K562 (cell line): ENCODE measurements around the gene RAI1. TPM values are rescaled to one million over a fixed set of nuclear protein-coding genes. Genes with fewer than 3 reads are reported as not detected.

Experiments used
- ATAC-seq: fragments of 200-7000 bp; cut with Tn5 transposase; 3 replicates; pipeline ENCODE4 v1.9.1; 2020; ENCODE audit warnings: moderate library complexity
- BruUV-seq: library from RNA; stranded (reverse); fragments of 400-500 nt; replicated peaks from 2 replicates; lab custom pipeline; 2021; lab: Mats Ljungman, UMichigan
- CTCF ChIA-PET: fragments of 300-600 bp; formaldehyde crosslinking; extraction: SDS; loops from one replicate; lab custom pipeline; 2021; ENCODE audit warnings: low intra/inter-chr PET ratio; lab: Yijun Ruan, JAX
- POLR2A ChIA-PET: fragments of 300-600, 350-650 bp; sonication (Branson Sonifier 250); formaldehyde crosslinking; extraction: SDS; loops from one replicate; lab custom pipeline; 2021; ENCODE audit warnings: antibody characterized with exemption, inconsistent platforms; lab: Yijun Ruan, JAX
- DNase-seq, 4 experiments: peaks; one replicate each; pipeline versions ENCODE4 v3.0.0 to v3.0.0-alpha.2; 2011 to 2018; ENCODE audit warnings: low spot score in 3 of 4, mixed read lengths in 3 of 4; ENCODE audit errors: extremely low read depth in 1 of 4
- FAIRE-seq: peaks from 2 replicates; lab custom pipeline; 2011; peaks lifted over from hg19 to GRCh38; lab: Jason Lieb, UNC
- H2AFZ ChIP-seq: 2 replicates; pipeline ENCODE4 v1.6.0; 2011; ENCODE audit warnings: low read depth, low read length, control low read depth, inconsistent platforms
- H3K27ac ChIP-seq: fragments of 200-600 bp; 3 replicates; pipeline ENCODE4 v1.8.0; 2011; ENCODE audit warnings: low read depth, mild to moderate bottlenecking, control low read depth, inconsistent platforms, low read length, moderate library complexity, mixed read lengths; ENCODE audit errors: extremely low read depth
- H3K27me3 ChIP-seq, 2 experiments: fragments of 300-600 bp in 1 of 2; 2 replicates in 1 of 2; 3 replicates in 1 of 2; pipeline versions ENCODE4 v1.6.0 to v1.8.0; 2011; ENCODE audit warnings: inconsistent platforms in 2 of 2, low read length in 2 of 2, mild to moderate bottlenecking in 1 of 2, mixed read lengths in 1 of 2, moderate library complexity in 1 of 2; ENCODE audit not compliant: control insufficient read depth in 2 of 2, insufficient read depth in 2 of 2
- H3K36me3 ChIP-seq: fragments of 300-600 bp; 3 replicates; pipeline ENCODE4 v1.8.0; 2011; ENCODE audit warnings: mild to moderate bottlenecking, low read length, inconsistent platforms; ENCODE audit not compliant: control insufficient read depth, insufficient read depth
- H3K4me1 ChIP-seq, 2 experiments: fragments of 200-600 bp in 1 of 2; replicated peaks in 1 of 2; 2 replicates in 1 of 2; 3 replicates in 1 of 2; pipeline versions ENCODE4 v1.5.1 to v1.8.0; 2011; ENCODE audit warnings: inconsistent platforms in 2 of 2, low read length in 2 of 2, mild to moderate bottlenecking in 1 of 2, mixed read lengths in 1 of 2, moderate library complexity in 1 of 2; ENCODE audit not compliant: control insufficient read depth in 2 of 2, insufficient read depth in 2 of 2
- H3K4me2 ChIP-seq: 2 replicates; pipeline ENCODE4 v1.6.1; 2011; ENCODE audit warnings: low read length, control low read depth, inconsistent platforms, mixed read lengths; ENCODE audit not compliant: insufficient read depth
- H3K4me3 ChIP-seq: fragments of 200-600 bp; sonication (generic), shearing (Covaris generic); 2 replicates; pipeline ENCODE4 v1.5.1; 2016; ENCODE audit warnings: control low read depth, inconsistent platforms
- H3K79me2 ChIP-seq: fragments of 200-600 bp; 3 replicates; pipeline ENCODE4 v1.8.0; 2011; ENCODE audit warnings: low read length, inconsistent platforms; ENCODE audit not compliant: control insufficient read depth, insufficient read depth
- H3K9ac ChIP-seq, 2 experiments: 2 replicates each; pipeline versions ENCODE4 v1.6.0 to v1.6.1; 2011; ENCODE audit warnings: low read depth in 2 of 2, low read length in 2 of 2, control low read depth in 1 of 2, inconsistent platforms in 1 of 2, mild to moderate bottlenecking in 1 of 2, mixed read lengths in 1 of 2; ENCODE audit not compliant: insufficient read depth in 1 of 2
- H3K9me1 ChIP-seq: one replicate; pipeline ENCODE4 v1.6.0; 2011; ENCODE audit warnings: inconsistent platforms, mild to moderate bottlenecking, low read length, moderate library complexity; ENCODE audit not compliant: control insufficient read depth, insufficient read depth
- H3K9me3 ChIP-seq: replicated peaks from 2 replicates; pipeline ENCODE4 v1.5.1; 2011; ENCODE audit warnings: low read depth, low read length, inconsistent platforms; ENCODE audit not compliant: control insufficient read depth, insufficient read depth
- H4K20me1 ChIP-seq: replicated peaks from 2 replicates; pipeline ENCODE4 v1.6.1; 2011; ENCODE audit warnings: low read length, inconsistent platforms, mixed read lengths; ENCODE audit not compliant: control insufficient read depth, insufficient read depth
- GTF2E2 ChIP-seq: fragments of 200-800 bp; sonication (Bioruptor generic); IDR thresholded peaks from 2 replicates; pipeline ENCODE4 v1.6.1; 2016; ENCODE audit warnings: missing genetic modification characterization, missing compliant biosample characterization
- PHB ChIP-seq: fragments of 250-450 bp; sonication (Bioruptor Pico); IDR thresholded peaks from 2 replicates; pipeline ENCODE4 v1.5.0; 2021
- RUNX1 ChIP-seq: sonication (generic); IDR thresholded peaks from 2 replicates; pipeline ENCODE4 v1.6.1; 2016; ENCODE audit warnings: antibody characterized with exemption, low read depth
- SAFB ChIP-seq: fragments of 200-400 bp; formaldehyde crosslinking; IDR thresholded peaks from 2 replicates; pipeline ENCODE4 v1.6.1; 2017; ENCODE audit warnings: low read depth, low read length, borderline replicate concordance
- SIX5 ChIP-seq, 2 experiments: IDR thresholded peaks; 2 replicates each; pipeline ENCODE4 v1.6.1; 2011; ENCODE audit warnings: low read length in 2 of 2, borderline replicate concordance in 1 of 2, low read depth in 1 of 2, mild to moderate bottlenecking in 1 of 2, moderate library complexity in 1 of 2; ENCODE audit not compliant: insufficient read depth in 1 of 2
- SRSF1 ChIP-seq: fragments of 200-400 bp; formaldehyde crosslinking; IDR thresholded peaks from 2 replicates; pipeline ENCODE4 v1.6.1; 2017; ENCODE audit warnings: mild to moderate bottlenecking, low read depth, low read length, moderate library complexity
- YY1 ChIP-seq, 3 experiments: IDR thresholded peaks; 2 replicates each; pipeline ENCODE4 v1.6.1; 2011; ENCODE audit warnings: low read length in 2 of 3, mild to moderate bottlenecking in 2 of 3, moderate library complexity in 2 of 3, borderline replicate concordance in 1 of 3, control low read depth in 1 of 3, low read depth in 1 of 3; ENCODE audit not compliant: insufficient read depth in 3 of 3, insufficient replicate concordance in 2 of 3, control insufficient read depth in 1 of 3, insufficient read length in 1 of 3; ENCODE audit errors: extremely low read depth in 1 of 3
- ZNF785 ChIP-seq: fragments of 250-450 bp; sonication (Bioruptor Pico); IDR thresholded peaks from 2 replicates; pipeline ENCODE4 v1.4.0; 2020; ENCODE audit warnings: mild to moderate bottlenecking
- ZSCAN32 ChIP-seq: fragments of 450-650 bp; formaldehyde crosslinking; IDR thresholded peaks from 2 replicates; pipeline ENCODE4 v1.4.0; 2020; ENCODE audit warnings: mild to moderate bottlenecking, moderate library complexity
- WGBS: fragments of 100-300 bp; shearing (Covaris generic); methylation state at CpG from one replicate; pipeline ENCODE4 v1.1.6; 2016; ENCODE audit warnings: low coverage, mixed read lengths; ENCODE audit not compliant: insufficient coverage; ENCODE audit errors: missing lambda C conversion rate; 5-methylcytosine and 5-hydroxymethylcytosine counted together
- in situ Hi-C: fragments of 300-500 bp; cut with MboI; formaldehyde crosslinking; loops from 4 replicates; pipeline ENCODE4 v1.15.0; 2018; ENCODE audit warnings: inconsistent platforms, mixed read lengths
- intact Hi-C: fragments of 100-400 bp; cut with micrococcal nuclease; formaldehyde crosslinking; loops from 2 replicates; pipeline ENCODE4 v1.14.2; 2022
- polyA plus RNA-seq, 8 experiments: library from polyadenylated mRNA; depleted of rRNA in 4 of 8; stranded (reverse) in 5 of 8; unstranded in 3 of 8; fragments of >200 nt; fragmentation: Nextera tagmentation in 2 of 8; fragmentation: Illumina TruSeq in 1 of 8; extraction: Ambion mirVana in 2 of 8; extraction: Trizol in 1 of 8; gene quantifications; 2 replicates each; pipeline versions ENCODE4 v1.2.1 to v1.2.3, GENCODE V29; 2011 to 2014; ENCODE audit warnings: inconsistent platforms in 1 of 8, missing spikeins in 1 of 8
- total RNA-seq, 7 experiments: library from RNA; depleted of rRNA in 6 of 7; stranded (reverse); fragments of >200 nt in 6 of 7; fragmentation: Illumina TruSeq in 2 of 7; extraction: Trizol in 2 of 7; gene quantifications; 2 replicates each; pipeline versions ENCODE4 v1.2.1 to v1.2.3, GENCODE V29; 2011 to 2021; ENCODE audit warnings: low replicate concordance in 1 of 7
- TF ChIP-seq, protein P1 (sequence below), 2 experiments: fragments of 450-650 bp in 1 of 2; IDR thresholded peaks; 2 replicates each; pipeline ENCODE4 v1.6.1; 2011 to 2017; ENCODE audit warnings: low read depth in 2 of 2, antibody characterized with exemption in 1 of 2, borderline replicate concordance in 1 of 2, low read length in 1 of 2, mild to moderate bottlenecking in 1 of 2, mixed read lengths in 1 of 2; ENCODE audit not compliant: control insufficient read depth in 1 of 2

The RAI1 gene
- total and polyA plus RNA-seq, 9 of the 15 experiments (the other 6 are each of a cell fraction or from before 2014, with no cell fraction given): 0.68 to 19.9 (median 5.5) TPM

DNA sequence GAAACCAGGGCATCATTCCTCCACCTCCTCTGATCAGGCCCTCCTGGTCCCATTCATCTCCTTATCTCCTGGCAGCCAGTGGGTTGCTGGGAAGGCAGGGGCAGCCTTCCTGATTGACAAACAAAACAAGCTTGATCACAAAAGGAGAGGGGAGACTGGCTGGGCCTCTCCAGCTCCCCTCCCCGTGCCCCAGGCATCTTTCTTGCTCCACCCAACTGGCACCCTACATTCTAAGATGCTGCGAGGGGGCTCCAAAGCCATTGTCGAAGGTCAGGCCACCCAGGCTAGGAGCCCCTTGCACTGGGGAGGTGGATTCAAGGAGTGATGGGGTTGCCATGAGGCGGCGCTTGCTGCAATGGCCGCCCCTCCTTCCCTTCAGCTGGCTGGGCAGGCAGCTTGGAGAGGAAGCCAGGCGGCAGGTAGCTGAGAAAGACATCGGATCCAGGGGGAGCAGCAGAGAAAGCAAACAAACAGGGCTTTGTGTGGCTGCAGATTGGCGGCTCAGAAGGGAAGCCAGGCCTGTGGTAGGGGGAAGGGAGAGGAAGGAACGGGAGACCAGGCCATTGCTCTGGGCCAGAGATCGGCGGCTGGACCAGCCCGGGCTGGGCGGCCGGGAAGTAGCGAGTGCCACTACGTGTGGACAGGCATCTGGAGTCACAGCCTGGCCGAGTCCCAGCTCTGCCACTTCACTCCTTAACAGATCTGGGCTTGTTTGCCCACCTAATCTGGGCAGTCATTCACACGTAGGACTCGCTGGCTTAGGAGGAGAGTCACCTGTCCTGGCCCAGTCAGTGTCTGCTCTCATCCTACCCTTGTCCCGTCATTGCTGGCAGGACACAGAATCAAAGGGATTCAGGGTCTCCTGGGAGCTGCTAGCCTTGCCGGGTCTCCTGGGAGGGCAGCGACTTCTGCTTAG is 12.3 kb downstream of the RAI1 start:
- Histone ChIP-seq H3K27ac (peak overlapping the region; percentile 84), H3K27me3 (no peaks in the 10 kb centered on the region), H3K36me3 (peaks cover 4% of the 10 kb centered on the region; the same call in 1 of the 3 replicates), H3K9me3 (no peaks in the 10 kb centered on the region), H3K9me1 (no peaks in the 10 kb centered on the region), H3K4me3 (peak overlapping the region; percentile 58; the same call in 1 of the 2 replicates), H4K20me1 (peaks cover 5% of the 10 kb centered on the region; the same call in 1 of the 2 replicates), H3K4me2 (peak overlapping the region; percentile 77), H2AFZ (peak overlapping the region; percentile 41), H3K79me2 (peaks cover 91% of the 10 kb centered on the region), H3K4me1 (peaks cover 26 to 42% of the 10 kb centered on the region in 2 experiments), H3K9ac (peak overlapping the region; percentile 76 to 91)
- intact Hi-C loops (no loop called here), in situ Hi-C loops (no loop called here)
- peak; percentile 28 for ATAC-seq
- BruUV-seq: no TSS peak
- FAIRE-seq: no peak
- no peak for DNase-seq
- WGBS: 38% methylated on average over 15 of the region's 23 CpGs
- POLR2A ChIA-PET: interaction anchor here (0.6 to 3.5 kb wide), 7 partner anchors 8 to 714 kb away, joined by 3 to 20 read pairs (median 3); no protein-coding TSS in a partner anchor
- CTCF ChIA-PET: no interaction called here
- TF ChIP-seq GTF2E2: 0 out of 2 replicates have a peak, but pooled peaks have one; percentile 5
- no peak for TF ChIP-seq SAFB
- TF ChIP-seq RUNX1: no peak
- TF ChIP-seq, protein P1, sequence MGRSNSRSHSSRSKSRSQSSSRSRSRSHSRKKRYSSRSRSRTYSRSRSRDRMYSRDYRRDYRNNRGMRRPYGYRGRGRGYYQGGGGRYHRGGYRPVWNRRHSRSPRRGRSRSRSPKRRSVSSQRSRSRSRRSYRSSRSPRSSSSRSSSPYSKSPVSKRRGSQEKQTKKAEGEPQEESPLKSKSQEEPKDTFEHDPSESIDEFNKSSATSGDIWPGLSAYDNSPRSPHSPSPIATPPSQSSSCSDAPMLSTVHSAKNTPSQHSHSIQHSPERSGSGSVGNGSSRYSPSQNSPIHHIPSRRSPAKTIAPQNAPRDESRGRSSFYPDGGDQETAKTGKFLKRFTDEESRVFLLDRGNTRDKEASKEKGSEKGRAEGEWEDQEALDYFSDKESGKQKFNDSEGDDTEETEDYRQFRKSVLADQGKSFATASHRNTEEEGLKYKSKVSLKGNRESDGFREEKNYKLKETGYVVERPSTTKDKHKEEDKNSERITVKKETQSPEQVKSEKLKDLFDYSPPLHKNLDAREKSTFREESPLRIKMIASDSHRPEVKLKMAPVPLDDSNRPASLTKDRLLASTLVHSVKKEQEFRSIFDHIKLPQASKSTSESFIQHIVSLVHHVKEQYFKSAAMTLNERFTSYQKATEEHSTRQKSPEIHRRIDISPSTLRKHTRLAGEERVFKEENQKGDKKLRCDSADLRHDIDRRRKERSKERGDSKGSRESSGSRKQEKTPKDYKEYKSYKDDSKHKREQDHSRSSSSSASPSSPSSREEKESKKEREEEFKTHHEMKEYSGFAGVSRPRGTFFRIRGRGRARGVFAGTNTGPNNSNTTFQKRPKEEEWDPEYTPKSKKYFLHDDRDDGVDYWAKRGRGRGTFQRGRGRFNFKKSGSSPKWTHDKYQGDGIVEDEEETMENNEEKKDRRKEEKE (IDR thresholded peaks at IDR 0.05; ENCODE audit: borderline replicate concordance in 1 of 2, control insufficient read depth in 1 of 2, low read depth in 2 of 2, low read length in 1 of 2): no peak
- TF ChIP-seq PHB: no peak
- TF ChIP-seq SIX5 (IDR thresholded peaks at IDR 0.05; ENCODE audit: borderline replicate concordance in 1 of 2, insufficient read depth in 1 of 2, low read depth in 1 of 2, low read length in 2 of 2): no peak
- no peak for TF ChIP-seq ZNF785 (CRISPR knock-in tag)
- peak; percentile 24 to 46 (median 36) for TF ChIP-seq YY1 (IDR thresholded peaks at IDR 0.05; ENCODE audit: borderline replicate concordance in 1 of 3, control insufficient read depth in 1 of 3, extremely low read depth in 1 of 3, insufficient read depth in 3 of 3, insufficient read length in 1 of 3, insufficient replicate concordance in 2 of 3, low read depth in 1 of 3, low read length in 2 of 3)
- no peak for TF ChIP-seq ZSCAN32
- no peak for TF ChIP-seq SRSF1
